ENCODE data around the gene CCDC172.
"Not testable (repeated sequence)": the region's sequence is repeated elsewhere in the genome, so short reads cannot be mapped to it uniquely, and the experiment has no call there.

The CCDC172 gene

GRCh38 chr10:116352125-116352524 lies 27.9 kb downstream of the CCDC172 start:
- DNase-seq, result no peak

GRCh38 chr10:116353817-116354216 lies 29.6 kb downstream of the CCDC172 start:
- no peak for DNase-seq

DNA sequence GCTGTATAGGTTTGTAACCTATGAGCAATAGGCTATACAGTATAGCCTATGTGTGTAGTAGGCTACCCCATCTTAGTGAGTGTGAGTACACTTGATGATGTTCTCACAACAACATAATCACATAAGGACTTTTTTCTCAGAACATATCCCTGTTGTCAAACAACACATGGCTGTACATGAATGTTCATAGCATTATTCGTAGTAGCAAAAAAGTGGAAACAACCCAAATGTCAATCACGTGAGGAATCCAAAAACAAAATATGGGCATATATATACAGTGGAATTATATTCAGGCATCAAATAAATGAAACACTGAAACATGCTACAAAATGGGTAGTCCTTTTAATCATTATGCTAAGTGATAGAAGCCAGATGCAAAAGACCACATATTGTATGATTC lies 31.1 kb downstream of the CCDC172 start:
- no peak for DNase-seq

DNA sequence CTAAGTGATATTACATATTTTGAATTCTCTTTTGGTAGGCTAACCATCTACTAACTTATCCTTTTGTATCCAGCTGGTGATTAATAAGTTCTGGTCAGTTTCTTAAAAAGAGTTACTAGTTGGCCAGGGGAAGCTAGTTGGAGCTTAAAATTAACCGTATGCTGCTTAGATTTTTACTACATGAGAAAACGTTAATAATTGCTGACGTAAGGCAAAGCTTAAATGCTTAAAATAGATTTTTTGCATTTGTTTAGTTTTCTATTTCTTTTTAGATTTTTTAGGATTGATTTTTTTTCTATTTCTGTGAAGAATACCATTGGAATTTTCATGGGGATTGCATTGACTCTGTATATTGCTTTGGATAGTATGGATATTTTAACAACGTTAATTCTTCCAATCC lies 32.6 kb downstream of the CCDC172 start:
- no peak for DNase-seq

DNA sequence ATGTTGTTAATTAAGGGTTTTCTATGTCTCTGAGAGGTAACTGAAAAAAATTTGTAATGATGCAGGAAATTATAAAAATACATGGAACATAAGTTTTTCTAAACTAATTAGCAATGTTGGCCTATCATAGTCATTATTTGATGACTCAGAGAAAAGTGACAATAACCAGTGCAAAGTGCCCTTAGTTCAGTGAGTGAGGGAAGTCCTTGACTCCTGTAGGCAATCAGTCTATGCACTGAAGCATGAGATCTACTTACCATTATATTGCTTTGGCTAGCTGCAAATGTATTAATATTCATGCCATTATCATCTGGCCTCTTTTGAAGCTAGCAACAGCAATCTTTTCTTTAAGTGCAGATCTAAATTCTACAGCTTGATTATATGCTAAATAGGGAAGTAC lies 40.6 kb downstream of the CCDC172 start:
- no peak for DNase-seq

DNA sequence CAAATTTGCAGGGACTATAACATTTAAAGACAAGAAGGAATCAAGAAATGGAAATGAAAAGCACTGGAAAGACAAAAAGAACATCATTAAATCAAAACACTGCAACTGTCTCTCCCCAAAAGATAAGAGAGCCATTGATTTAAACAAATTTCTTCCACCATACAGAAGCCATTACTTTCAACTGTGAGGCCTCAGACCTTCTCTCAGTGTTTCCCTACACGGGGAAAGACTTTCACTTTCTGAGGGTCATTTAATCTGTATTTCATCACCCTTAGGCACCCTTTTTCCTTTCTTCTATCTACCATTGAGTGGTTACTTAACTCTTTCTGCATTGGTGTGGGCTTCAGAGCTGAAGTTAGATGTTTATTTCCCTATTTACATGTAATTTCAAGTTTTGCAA lies 47.5 kb downstream of the CCDC172 start:
- no peak for DNase-seq

- DNase-seq, result no peak
Measured at GRCh38 chr10:116382290-116382689, 58.0 kb downstream of the CCDC172 start.

- no peak for DNase-seq
Measured at GRCh38 chr10:116385311-116385710, 61.1 kb downstream of the CCDC172 start.

- DNase-seq, result no peak
Measured at GRCh38 chr10:116385994-116386809, 62.0 kb downstream of the CCDC172 start.

DNA sequence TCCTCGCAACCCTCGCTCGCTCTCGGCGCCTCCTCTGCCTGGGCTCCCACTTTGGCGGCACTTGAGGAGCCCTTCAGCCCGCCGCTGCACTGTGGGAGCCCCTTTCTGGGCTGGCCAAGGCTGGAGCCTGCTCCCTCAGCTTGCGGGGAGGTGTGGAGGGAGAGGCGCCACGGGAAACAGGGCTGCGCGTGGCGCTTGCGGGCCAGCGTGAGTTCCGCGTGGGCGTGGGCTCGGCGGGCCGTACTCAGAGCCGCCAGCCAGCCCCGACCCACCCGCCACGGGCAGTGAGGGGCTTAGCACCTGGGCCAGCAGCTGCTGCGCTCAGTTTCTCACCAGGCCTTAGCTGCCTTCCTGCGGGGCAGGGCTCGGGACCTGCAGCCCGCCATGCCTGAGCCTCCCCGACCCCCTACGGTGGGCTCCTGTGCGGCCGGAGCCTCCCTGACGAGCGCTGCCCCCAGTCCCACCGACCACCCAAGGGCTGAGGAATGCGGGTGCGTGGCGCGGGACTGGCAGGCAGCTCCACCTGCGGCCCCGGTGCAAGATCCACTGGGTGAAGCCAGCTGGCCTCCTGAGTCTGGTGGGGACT lies 69.1 kb downstream of the CCDC172 start:
- not testable (repeated sequence) for DNase-seq

GRCh38 chr10:116395223-116395985 lies 71.2 kb downstream of the CCDC172 start:
- DNase-seq, result no peak

DNA sequence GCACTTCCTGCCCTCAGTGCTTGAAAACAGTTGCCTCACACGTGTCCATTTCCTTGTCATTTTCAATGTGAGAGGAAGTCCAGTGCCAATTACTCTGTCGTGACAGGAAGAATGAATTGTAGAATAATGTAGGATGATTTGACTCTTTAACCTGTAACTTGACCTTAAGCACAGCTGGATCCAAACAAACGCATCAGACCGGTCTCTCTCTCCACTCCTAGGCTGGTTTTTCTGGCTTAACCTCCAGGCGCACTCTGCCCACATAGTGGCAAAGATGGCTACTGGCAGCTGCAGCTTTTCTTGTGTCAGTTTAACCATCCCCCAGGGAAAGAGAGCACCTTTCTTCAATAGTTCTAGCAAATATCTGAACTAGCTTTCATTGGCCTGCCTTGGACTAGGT lies 74.0 kb downstream of the CCDC172 start:
- no peak for DNase-seq

DNA sequence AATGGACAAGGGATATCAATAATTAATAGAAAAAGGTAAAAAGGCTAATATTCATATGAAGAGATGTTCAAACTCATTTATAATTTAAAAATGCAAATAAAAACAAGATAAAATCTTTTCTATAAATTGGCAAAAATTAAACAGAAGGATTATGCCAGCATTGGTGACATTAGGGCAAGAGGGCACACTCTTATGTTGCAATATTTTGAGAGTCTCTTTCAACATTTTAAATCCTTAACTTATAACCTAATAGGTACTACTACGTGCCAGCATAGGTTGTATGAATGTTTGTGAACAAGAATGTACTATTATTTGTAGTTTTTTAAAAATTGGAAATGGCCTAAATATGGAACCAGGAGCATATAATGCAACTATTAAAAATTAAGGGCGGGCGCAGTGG lies 78.6 kb downstream of the CCDC172 start:
- no peak for DNase-seq

DNA sequence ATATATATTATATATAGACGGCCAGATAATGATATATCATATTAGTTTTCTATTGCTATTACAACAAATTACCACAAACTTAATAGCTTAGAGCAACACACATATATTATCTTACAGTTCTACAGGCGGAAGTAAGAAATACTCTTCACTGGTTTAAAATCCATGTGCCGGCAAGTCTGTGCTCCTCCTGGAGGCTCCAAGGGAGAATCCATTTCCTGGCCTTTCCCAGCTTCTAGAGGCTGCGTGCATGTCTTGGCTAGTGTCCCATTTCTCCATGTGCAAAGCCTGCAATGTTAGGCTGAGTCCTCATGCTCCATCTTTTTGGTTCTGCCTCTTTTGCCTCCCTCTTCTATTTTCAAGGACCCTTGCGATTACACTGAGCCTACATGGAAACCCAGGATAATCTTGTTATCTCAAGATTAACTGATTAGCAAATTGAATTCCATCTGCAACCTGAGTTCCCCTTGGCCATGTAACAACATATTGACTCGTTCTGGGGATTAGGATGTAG lies 79.5 kb downstream of the CCDC172 start:
- DNase-seq, result no peak

GRCh38 chr10:116408719-116409118 lies 84.5 kb downstream of the CCDC172 start:
- DNase-seq, result no peak

DNA sequence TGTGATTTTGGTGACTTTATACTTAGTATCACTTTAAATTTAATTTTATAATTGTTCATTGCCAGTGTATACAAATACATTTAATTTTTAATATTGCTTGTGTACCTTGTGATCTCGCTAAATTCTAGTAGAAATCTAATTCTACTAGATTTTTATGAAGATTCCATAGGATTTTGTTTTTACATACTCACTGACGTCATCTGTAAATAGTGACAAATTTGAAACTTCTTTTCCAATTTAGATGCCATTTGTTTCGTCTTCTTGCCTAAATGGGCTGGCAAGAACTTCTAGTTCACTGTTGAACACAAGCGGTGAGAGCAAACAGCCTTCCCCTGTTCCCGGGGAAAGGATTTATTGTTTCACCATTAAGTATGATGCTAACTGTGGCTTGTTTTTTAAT lies 86.1 kb downstream of the CCDC172 start:
- DNase-seq, result no peak

GRCh38 chr10:116417821-116418220 lies 93.6 kb downstream of the CCDC172 start:
- DNase-seq, result no peak

DNA sequence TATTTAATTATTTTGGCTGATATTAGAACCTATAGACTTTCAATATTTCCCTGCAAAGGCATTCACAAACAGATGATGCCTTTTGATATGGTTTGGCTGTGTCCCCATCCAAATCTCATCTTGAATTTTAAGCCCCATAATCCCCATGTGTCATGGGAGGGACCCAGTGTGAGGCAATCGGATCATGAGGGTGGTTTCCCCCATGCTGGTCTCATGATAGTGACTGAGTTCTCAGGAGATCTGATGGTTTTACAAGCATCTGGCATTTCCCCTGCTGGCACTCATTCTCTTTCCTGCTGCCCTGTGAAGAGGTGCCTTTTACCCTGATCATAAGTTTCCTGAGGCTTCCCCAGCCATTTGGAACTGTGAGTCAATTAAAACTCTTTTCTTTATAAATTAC lies 94.1 kb downstream of the CCDC172 start:
- DNase-seq, result no peak

- no peak for DNase-seq
Measured at GRCh38 chr10:116421815-116422214, 97.6 kb downstream of the CCDC172 start.

GRCh38 chr10:116427671-116428070 lies 103.4 kb downstream of the CCDC172 start, which contains the start of gene PNLIPRP3:
Gene PNLIPRP3, plus strand, starts transcription at chr10:116427847. Its CDS starts 166 bp downstream, at chr10:116428013.
- DNase-seq, result no peak

GRCh38 chr10:116429288-116429977 lies 105.2 kb downstream of the CCDC172 start:
- no peak for DNase-seq

All from islet precursor cell (in vitro differentiated cells).